ENCODE results near the gene LAMC3.
A peak's percentile ranks its signal among the peaks of the same experiment; 100 is the strongest.

The LAMC3 gene

DNA sequence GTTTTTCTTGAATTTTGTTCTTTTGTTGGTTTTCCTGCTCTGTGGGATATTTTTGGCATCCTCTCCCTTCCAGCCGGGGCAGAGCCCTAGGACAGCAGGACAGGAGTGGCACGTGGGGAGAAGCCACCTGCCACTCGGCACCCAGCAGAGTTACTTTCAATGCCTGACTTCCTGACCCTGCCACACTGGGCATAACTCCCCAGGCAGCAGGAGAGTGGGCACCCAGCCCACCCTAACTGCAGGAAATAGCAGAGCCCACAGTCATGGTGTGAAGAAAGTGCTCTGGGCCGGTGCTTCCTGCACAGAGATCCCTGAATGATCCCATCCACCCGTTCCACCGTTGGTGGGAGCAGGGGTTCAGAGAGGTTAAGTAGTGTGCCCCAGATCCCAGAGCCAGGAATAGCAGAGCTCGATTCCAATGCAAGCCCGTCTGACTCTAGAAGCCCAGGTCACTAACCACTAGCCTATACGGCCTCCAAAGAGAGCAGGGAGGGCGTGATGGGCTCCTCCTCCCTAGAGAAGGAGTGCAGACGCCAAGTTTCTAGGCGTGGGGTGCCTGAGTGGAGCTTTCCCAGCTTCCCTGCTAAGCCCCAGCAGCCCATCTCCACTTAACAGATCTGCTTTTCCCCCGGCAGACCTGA lies 108.3 kb downstream of the LAMC3 start:
- no peak for DNase-seq (ENCODE audit: low read depth)

DNA sequence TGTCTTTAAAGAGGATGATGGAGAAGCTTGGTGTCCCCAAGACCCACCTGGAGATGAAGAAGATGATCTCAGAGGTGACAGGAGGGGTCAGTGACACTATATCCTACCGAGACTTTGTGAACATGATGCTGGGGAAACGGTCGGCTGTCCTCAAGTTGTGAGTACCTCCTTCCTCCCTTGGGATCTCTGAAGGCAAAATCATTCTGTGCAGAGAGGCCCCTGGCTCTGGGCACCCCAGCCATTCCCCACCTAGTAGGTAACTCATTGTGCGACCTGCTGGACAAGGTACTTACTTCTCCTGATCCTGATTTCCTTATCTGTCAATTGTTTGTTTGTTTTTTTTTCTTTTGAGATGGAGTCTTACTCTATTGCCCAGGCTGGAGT lies 108.8 kb downstream of the LAMC3 start:
- no peak for DNase-seq (ENCODE audit: low read depth)

DNA sequence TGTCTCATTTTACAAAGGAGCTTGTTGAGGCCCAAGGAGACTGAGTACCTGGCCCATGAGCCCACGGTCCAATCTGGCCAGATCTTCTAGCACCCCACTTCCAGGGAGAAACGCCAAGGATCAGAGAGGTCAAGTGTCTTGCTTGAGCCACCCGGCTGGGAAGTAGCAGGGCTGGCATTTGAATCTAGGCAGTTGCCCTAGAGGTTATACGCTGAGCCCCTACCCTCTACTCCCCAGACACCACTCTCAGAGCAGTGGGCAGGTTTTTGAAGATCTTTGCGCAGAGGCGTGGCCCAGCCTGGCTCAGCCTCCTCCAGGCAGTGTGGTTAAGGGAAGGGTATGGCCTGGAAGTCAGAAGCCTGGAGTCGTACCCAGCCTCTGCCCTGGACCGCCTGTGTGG lies 110.6 kb downstream of the LAMC3 start:
- DNase-seq (ENCODE audit: low read depth) = no peak

DNA sequence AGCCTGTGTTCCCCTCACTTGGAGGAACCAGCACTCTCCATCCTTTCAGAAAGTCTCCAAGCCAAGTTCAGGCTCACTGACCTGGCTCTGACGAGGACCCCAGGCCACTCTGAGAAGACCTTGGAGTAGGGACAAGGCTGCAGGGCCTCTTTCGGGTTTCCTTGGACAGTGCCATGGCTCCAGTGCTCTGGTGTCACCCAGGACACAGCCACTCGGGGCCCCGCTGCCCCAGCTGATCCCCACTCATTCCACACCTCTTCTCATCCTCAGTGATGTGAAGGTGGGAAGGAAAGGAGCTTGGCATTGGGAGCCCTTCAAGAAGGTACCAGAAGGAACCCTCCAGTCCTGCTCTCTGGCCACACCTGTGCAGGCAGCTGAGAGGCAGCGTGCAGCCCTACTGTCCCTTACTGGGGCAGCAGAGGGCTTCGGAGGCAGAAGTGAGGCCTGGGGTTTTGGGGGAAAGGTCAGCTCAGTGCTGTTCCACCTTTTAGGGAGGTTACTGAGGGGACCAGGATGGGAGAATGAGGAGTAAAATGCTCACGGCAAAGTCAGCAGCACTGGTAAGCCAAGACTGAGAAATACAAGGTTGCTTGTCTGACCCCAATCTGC lies 111.8 kb downstream of the LAMC3 start:
- DNase-seq (ENCODE audit: low read depth) = no peak

DNA sequence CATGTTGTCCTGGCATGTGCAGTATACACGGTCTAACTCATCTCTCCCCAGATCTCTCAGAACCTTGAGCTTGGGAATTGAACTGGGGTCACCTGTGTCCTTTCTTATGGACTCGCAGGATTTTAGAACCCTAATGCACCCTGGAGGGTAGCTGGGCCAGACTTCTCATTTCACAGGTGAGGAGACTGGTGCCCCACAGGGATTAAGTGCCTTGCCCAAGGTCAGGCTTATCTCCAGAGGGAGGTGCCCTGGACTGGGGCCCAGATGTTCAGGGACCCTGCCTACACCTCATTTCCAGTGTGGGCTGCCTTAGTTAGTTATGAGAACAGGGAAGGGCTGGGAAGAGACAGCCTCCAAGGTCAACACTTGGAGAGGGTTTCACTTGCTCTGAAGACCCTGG lies 112.4 kb downstream of the LAMC3 start:
- no peak for DNase-seq (ENCODE audit: low read depth)

DNA sequence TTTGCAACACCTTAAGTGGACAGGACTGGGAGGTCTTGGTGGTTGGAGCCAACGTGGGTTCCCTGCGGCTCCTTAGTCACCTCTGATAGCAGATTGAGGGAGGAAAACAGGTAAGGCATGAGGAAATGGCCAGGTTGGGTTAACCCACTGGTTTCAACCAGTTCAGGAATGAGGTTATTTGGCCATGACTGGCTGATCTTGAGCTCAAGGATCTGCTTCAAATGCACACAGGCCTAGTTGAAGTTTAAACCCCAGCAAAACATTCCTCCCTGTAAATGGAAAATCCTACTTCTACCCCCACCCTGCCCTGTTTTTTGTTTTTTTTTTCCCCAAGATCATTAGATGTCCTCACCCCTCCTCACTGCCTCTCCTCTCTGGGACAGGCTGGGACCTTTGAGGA lies 113.2 kb downstream of the LAMC3 start:
- no peak for DNase-seq (ENCODE audit: low read depth)

DNA sequence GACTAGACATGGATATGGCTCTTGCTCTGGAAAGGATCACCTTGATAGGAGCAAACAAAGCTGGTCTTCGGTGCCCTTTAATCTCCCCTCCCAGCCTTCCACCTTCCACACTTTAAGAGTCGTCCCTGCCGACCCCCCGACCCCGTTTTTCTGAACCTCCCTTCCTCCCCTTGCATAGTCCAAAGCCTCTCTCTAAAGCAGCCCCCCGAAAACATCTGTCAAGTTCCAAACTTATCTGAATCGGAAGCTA lies 116.0 kb downstream of the LAMC3 start:
- DNase-seq (ENCODE audit: low read depth) = no peak

DNA sequence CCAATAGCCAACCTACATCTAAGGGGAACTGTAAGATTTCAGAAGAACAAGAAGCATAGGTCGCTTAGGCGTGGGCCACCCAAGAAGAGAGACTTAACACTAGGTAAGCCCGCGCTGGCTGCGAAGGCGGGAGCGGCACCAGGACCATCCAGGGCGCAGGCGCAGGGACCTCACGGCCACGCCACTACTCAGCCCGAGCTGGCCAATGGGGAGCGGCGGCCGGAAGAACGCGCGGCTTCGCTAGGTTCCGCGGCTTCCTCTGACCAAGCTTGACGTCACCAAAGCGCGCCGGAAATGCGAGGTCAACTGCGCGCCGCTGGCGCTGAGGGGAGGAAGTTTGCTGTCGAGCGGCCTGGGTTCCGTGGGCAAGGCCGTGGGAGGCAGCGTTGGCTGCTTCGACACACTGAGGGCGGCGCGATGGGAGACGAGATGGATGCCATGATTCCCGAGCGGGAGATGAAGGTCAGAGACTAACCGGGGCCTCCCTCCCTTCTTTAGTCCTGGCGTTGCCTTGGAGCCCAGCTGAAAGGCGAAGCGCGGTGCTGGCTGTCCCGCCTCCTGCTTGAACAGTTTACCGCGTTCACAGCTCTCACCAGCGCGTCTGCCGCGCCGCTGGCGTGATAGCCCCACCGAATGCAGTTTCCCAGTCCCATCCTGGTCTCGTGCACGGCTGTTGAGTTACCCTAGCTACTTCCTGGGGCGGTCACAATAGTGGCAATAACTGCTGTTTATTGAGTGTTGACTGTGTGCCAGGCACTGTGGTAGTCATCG lies 116.5 kb downstream of the LAMC3 start, which contains the start of gene NUP214:
TSS of gene NUP214 (plus strand) at position 299 of the 771 bp plus-strand sequence. CDS start at position 418, 119 bp downstream.
- DNase-seq (ENCODE audit: low read depth) = peak; percentile 98

DNA sequence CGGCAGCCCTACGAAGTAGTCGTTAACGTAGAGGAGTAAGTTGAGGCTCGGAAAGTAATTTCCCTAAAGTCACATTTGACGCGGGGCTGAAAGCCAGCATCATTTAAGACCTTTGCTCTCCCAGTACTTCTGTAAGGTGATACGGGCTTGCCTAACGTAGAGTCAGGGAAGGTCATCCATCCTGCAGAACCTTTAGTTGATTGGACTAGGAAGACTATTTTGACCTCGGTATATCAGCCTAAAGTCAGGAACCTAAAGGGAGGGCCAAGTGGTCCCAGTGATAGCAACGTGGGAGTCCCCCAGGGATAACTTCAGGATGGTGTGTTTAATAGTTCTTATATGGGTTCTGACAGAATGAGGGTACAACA lies 117.1 kb downstream of the LAMC3 start:
- no peak for DNase-seq (ENCODE audit: low read depth)

DNA sequence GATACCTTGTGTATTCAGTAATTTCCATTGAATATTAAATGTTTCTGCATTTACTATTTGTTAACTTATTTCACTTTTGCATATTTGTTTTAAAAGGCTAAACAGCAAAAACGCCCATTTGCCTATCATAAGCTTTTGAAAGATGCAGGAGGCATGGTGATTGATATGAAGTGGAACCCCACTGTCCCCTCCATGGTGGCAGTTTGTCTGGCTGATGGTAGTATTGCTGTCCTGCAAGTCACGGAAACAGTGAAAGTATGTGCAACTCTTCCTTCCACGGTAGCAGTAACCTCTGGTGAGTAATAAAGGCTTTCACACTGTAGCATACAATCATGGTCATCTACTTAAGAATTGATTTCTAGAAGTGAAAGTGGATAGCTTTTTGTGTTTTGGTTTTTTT lies 120.2 kb downstream of the LAMC3 start:
- DNase-seq (ENCODE audit: low read depth) = no peak

DNA sequence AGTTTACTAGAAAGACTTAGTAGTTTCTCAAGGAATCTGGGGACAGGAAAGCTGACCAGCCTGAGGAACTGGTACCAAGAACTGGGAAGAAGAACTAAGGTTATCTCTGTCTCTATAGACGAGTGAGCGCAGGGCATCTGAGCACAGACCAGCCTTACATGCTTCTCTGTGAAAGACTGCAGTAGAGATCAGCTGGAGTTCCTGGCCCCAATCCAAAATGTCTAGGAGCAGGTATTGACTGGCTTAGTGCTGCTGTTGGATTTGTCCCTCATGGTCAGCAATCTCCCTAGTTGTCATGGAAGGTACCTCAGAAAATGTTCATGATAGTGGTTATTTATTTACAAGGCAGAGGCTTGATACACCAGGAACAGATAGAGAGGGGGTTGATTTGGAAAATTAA lies 129.7 kb downstream of the LAMC3 start:
- no peak for DNase-seq (ENCODE audit: low read depth)

DNA sequence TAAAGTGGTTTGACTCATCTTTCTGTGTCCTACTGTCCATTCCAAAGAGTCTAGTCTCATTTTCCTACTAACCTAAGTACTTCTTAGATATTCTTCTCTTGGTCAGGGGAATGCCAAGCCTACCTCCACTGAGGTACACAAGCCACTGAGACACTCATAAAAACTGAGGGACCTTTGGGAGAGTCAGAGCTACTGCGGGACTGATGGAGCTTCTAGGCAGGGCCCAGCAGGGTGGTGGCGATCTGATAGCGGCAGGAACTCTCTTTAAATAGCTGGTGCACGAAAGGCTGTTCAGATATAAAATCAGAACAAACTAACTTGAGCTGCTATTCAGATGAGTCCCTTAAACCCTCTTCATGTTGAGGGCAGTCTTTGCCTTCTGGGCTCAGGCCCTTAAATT lies 131.1 kb downstream of the LAMC3 start:
- no peak for DNase-seq (ENCODE audit: low read depth)

DNA sequence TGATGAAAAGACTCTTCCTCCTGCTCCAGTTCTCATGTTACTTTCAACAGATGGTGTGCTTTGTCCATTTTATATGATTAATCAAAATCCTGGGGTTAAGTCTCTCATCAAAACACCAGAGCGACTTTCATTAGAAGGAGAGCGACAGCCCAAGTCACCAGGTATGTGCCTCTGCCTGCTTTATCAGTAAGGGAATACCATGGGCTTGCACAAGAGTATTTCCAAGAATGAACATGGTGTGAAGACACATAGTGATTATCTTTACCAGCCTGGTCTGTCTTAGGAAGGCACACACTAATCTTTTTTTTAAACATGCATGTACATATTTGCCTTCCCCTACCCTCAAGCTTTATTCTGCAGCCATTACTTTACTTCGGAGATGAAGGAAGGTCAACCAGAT lies 131.6 kb downstream of the LAMC3 start:
- DNase-seq (ENCODE audit: low read depth) = no peak

DNA sequence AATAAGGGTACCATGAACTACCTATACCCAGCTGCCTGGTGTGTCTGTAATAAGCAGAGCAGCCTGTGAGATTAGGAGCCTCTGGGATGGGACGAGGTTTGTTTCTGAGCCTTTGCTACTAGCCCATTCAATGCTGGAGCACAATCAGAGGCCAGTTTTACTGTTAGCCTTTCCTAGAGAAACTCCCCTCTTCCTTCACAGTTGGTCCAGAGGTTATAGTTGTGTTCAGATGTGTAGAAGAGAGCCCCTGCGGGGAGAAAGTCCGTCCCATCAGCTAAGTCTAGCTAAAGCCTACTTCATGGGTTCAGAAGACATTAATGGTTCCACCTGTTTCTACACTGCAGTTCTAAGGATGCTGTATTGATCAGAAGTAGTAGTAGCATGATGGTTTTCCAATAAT lies 133.2 kb downstream of the LAMC3 start:
- DNase-seq (ENCODE audit: low read depth) = no peak

Measured in iris pigment epithelial cell (primary cell).